GM19438 (cell line): ENCODE measurements around the gene HLX.

Experiments
- ATAC-seq: cut with Tn5 transposase; IDR thresholded peaks from one replicate; pipeline ENCODE4 v1.9.1; 2021; ENCODE audit warnings: low read depth; ENCODE audit not compliant: unreplicated experiment

The HLX gene

GRCh38 chr1:220882061-220882891 lies 3.0 kb downstream of the HLX start:
- no peak for ATAC-seq

GRCh38 chr1:220884109-220884980 lies 5.1 kb downstream of the HLX start:
- no peak for ATAC-seq

- ATAC-seq, result no peak
Measured at GRCh38 chr1:220884981-220885918, 6.0 kb downstream of the HLX start.

GRCh38 chr1:220885971-220886370 lies 6.7 kb downstream of the HLX start:
- ATAC-seq, result no peak

DNA sequence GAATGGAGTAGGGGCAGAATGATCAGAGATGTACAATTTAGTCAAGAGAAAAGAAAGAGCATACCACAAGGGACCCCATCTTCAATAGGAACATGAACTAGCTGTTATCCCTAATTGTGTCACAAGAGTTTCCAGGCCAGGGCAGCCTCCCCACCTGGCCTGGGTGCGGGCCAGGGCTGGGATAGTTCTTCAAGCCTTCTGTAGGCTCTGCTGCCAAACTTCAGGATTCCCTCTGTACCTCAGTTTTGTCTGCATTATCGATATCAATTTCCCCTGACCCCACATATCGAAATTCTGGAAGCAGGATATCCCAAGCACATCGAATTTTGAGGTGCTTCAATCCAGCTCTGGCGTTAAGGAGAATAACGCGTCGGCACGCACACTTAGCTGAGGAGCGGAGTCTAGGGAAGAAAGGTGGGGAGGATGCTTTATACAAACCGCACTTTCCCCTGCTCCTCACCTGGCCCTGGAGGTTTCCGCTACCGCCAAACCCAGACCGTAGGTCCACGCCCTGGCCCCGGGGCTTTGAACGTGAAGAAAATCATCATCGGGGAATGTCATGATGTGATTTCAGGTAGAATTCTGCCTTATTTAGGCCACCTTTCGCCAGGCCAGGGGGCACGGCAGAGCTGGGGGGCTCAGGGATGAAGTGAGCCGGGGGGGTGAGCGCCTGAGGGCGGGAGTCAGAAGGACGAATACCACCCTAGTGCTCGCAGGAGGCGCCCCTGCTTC lies 7.4 kb downstream of the HLX start:
- no peak for ATAC-seq

- no peak for ATAC-seq
Measured at GRCh38 chr1:220887202-220887519, 7.9 kb downstream of the HLX start.

DNA sequence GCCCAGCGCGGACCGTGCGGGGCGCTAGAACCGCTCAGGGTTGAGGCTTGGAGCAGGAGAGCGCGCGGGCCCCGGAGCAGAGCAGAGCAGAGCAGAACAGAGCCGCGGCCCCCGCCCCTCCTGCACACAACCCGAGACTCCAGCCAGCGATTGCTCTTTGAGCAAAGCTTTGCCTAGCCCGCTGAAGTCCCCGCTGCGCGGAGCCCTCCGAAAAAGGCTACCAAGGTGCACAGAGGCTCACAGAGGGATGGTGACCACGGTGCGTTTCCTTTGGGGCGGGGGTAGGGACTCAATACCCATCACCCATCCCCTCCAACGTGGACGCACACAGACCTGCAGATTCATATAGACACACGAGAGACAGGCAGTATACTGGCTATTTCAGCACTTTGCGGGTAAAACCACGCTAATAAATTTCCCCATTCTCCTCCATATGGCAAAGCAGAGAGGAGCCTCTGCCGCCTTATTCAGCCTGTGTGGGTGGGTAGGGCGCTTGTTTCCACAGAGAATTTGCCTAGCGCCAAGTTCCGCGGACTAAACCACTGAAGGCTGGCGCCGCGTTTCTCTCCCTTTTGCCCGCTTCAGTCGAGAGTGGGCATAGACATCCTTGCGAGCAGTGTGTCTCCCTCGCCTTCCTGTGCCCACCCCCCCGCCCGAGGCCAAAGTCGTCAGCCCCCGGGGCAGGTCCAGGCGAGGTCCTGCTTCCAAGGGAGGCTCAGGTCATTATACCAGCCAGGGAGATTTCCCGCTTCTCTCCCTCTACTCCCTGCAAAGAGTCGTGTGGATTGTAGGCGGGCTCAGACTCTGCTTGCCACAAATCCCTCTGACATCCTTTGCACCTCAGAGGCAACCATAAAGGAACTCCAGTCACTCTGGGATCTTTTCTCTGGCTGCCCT lies 8.5 kb downstream of the HLX start:
- no peak for ATAC-seq

DNA sequence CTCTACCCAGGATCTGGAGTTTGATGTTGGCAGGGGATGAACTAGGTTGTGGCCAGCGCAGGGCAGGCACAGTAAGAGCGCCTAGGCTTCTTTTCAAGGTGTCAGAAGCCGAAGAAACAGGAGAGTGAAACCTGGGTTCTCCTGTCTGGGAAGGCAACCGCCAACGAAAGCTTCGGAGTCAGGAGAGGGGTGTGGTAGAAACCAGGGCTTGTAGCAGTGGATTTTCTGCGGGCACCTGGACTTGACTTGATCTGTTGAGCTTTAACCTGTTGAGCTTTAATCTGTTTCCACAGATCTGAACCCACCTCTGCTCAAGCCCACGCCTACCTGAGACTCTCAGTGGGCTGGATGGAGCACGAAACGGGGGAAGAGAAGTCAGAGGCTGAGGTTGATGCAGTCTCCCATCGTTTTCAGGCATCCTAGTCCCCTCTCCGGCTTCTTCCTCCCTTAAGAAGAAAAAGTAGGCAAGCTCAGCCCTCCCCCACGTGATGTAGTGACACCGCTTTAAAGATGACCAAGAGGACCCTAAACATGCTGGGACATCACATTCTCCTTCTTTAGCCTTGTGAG lies 9.3 kb downstream of the HLX start:
- no peak for ATAC-seq

DNA sequence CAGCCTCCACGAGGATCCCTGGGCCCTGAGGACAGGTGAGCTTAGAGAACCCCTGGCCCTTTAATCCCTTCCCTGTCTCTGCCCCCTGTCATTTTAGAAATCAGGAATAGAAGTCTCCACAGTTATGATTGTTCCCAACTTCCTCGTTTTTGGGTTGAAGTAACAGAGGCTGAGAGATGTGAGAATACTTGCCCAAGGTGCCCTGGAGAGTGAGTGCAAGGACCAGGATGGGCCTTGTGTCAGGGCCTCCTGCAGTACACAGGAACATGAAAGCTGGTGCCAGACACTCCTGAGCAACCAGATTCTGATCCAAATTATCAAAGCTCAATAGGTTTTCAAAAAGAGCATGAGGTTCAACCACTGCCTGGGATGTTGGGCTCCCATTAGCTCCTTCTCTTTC lies 10.1 kb downstream of the HLX start:
- ATAC-seq, result no peak

DNA sequence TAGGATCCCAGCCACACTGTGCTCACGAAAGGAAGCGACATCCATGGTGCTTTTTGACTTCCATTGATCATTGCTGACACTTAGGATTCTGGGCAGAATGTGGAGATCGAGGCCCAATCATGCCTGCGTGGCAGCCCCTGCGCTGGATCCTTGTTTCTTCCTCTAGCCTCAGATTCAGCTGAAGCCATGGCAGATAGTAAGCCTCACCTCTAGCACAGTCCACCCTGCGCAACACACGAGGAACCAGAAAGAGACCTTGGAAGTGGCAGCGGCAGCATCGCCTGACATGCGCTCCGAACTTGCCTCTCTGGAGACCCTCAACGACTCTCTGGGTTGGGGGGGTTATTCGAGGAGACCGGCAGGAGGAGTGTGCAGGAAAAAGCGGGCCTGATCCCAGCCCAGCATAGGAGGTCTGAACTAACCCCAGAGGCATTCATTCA lies 10.6 kb downstream of the HLX start:
- no peak for ATAC-seq

- ATAC-seq, result no peak
Measured at GRCh38 chr1:220890602-220891001, 11.4 kb downstream of the HLX start.

DNA sequence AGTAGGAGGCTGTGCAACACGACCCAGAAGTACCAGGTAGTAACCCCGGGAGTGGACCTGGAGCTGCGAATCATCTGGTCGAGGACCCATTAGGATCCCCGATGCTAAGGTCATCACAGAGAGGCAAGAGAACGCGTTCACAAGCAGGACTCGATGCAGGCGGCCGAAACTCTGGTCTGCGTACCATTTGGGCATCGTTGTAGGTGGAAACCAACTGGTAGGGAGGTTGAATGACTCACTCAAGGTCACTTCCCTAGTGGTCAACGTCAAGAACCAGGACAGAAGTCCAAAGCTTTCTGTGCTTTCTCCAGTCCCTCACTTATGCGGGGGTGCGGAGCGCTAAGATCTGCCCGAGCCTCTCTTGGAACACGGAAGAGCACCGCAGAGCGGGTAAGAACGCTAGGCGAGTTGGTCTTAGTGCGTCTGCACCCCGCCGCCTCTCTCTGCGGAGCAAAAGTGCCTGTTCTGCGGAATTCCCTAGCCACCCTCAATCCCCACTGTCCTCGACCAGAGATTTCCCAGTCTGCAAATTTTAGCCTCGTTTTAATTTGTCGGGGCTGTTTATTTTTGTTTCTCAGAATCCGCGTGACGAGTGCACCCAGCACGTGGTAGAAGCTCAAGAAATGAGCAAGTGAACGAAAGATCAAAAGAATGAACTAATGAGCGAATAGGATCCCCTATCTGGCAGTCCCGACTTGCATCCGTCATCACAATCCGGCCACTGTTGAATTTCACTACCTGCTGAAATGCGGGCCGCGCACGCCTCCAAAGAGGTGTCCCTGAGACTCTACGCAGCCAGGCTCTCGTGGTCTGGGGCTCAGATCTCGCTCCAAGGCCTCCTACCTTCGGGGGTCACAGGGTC lies 12.2 kb downstream of the HLX start:
- ATAC-seq, result no peak

- ATAC-seq, result no peak
Measured at GRCh38 chr1:220892086-220892376, 12.8 kb downstream of the HLX start.

- no peak for ATAC-seq
Measured at GRCh38 chr1:220892997-220893700, 13.9 kb downstream of the HLX start.

DNA sequence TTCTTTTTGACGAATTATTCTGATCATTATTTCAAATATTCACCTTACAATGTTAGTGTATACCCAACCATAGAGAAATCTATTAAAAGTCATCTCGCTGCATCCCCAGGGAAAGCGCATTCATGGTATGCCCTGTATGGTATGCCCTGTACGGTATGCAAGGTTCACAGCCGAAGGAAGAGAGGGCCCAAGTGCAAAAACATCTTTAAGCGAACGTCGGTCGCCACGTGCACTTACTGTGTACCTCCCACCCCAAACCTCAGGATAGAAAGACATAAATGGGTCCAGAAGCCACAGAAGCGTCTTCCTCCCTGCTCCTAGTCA lies 14.4 kb downstream of the HLX start:
- ATAC-seq, result no peak

- no peak for ATAC-seq
Measured at GRCh38 chr1:220894025-220894923, 15.0 kb downstream of the HLX start.

DNA sequence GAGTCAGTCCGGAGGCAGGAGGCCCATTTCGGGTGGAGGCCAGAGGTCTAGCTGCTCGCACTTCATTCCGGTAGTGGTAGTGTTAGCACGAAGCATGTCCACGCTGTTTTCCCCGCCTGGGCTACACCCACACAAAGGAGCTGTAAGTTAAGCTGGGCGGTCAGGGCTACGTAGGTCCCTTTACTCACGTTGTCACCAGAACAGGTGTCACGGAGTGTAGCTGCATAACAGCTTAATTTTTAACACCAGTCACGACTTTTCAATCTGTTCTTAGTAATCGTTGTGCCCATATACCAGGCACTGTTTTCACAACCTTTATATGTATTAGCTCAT lies 15.6 kb downstream of the HLX start:
- no peak for ATAC-seq
